Measurements from ENCODE around the gene RAB29.

- TF ChIP-seq, protein P1, sequence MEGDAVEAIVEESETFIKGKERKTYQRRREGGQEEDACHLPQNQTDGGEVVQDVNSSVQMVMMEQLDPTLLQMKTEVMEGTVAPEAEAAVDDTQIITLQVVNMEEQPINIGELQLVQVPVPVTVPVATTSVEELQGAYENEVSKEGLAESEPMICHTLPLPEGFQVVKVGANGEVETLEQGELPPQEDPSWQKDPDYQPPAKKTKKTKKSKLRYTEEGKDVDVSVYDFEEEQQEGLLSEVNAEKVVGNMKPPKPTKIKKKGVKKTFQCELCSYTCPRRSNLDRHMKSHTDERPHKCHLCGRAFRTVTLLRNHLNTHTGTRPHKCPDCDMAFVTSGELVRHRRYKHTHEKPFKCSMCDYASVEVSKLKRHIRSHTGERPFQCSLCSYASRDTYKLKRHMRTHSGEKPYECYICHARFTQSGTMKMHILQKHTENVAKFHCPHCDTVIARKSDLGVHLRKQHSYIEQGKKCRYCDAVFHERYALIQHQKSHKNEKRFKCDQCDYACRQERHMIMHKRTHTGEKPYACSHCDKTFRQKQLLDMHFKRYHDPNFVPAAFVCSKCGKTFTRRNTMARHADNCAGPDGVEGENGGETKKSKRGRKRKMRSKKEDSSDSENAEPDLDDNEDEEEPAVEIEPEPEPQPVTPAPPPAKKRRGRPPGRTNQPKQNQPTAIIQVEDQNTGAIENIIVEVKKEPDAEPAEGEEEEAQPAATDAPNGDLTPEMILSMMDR (IDR thresholded peaks at IDR 0.05), result no peak
- TF ChIP-seq POLR2A (IDR thresholded peaks at IDR 0.05), result no peak
These were observed 10.2 kb upstream of the RAB29 start for GRCh38 chr1:205785446-205785845.

Data from Peyer's patch (tissue), 4 donors.